HL-60 (cell line): Measurements from ENCODE around the gene CORO1C.
A peak's percentile ranks its signal among the peaks of the same experiment; 100 is the strongest.

ENCODE experiments used
- DNase-seq, 2 experiments: peaks; one replicate each; pipeline ENCODE4 v3.0.0-alpha.2; 2010 to 2020; ENCODE audit warnings: low read depth in 1 of 2, low spot score in 1 of 2
- H3K27ac ChIP-seq: fragments of 250-450 bp; sonication (Bioruptor Pico); replicated peaks from 2 replicates; pipeline ENCODE4 v1.5.1; 2020; ENCODE audit warnings: mild to moderate bottlenecking, moderate library complexity
- H3K27me3 ChIP-seq: fragments of 250-450 bp; sonication (Bioruptor Pico); 2 replicates; pipeline ENCODE4 v1.5.1; 2021; ENCODE audit warnings: mild to moderate bottlenecking, moderate library complexity; ENCODE audit not compliant: insufficient read depth, poor library complexity, severe bottlenecking
- H3K4me3 ChIP-seq: replicated peaks from 2 replicates; pipeline ENCODE4 v1.5.1; 2011; ENCODE audit warnings: mild to moderate bottlenecking, control low read depth, low read length; ENCODE audit not compliant: insufficient read depth
- GABPA ChIP-seq: IDR thresholded peaks from 2 replicates; pipeline ENCODE4 v1.6.1; 2012; ENCODE audit warnings: low read depth
- POLR2AphosphoS5 ChIP-seq: IDR thresholded peaks from 2 replicates; pipeline ENCODE4 v1.6.1; 2012; ENCODE audit warnings: low read depth
- SPI1 ChIP-seq: IDR thresholded peaks from 2 replicates; pipeline ENCODE4 v1.6.1; 2012; ENCODE audit warnings: low read depth, mild to moderate bottlenecking, borderline replicate concordance
- TF ChIP-seq, protein P1 (sequence below): IDR thresholded peaks from 2 replicates; pipeline ENCODE4 v1.6.1; 2012; ENCODE audit warnings: low read depth; ENCODE audit not compliant: insufficient replicate concordance
- TF ChIP-seq, protein P2 (sequence below): IDR thresholded peaks from one replicate; pipeline ENCODE4 v1.5.1; 2011; ENCODE audit warnings: low read length, control low read depth, inconsistent platforms; ENCODE audit not compliant: insufficient read depth

CORO1C gene

DNA sequence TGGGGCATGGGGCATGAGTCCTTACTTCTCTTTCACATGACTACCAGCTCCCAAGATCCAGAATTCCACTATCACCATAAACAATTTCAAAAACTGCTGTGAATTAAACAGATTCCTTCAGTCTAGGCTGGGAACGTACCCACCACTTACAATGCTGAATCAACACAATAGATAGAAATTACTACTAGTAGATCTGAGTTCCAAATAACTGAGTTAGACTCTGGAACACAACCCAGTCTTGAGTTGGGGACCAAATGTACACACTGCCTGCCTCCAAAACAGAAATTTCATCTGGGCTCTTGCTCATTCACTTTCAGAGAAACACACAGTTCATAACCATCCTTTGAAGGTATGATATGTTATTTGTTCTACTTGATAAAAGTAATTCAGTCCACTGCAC, 8.9 kb downstream of the CORO1C start:
- peak overlapping the region; percentile 59 for H3K27ac ChIP-seq
- no peaks in the 10 kb centered on the region for H3K27me3 ChIP-seq
- no peak overlapping the region for H3K4me3 ChIP-seq
- TF ChIP-seq GABPA: no peak
- TF ChIP-seq POLR2AphosphoS5: no peak
- TF ChIP-seq, protein P1, sequence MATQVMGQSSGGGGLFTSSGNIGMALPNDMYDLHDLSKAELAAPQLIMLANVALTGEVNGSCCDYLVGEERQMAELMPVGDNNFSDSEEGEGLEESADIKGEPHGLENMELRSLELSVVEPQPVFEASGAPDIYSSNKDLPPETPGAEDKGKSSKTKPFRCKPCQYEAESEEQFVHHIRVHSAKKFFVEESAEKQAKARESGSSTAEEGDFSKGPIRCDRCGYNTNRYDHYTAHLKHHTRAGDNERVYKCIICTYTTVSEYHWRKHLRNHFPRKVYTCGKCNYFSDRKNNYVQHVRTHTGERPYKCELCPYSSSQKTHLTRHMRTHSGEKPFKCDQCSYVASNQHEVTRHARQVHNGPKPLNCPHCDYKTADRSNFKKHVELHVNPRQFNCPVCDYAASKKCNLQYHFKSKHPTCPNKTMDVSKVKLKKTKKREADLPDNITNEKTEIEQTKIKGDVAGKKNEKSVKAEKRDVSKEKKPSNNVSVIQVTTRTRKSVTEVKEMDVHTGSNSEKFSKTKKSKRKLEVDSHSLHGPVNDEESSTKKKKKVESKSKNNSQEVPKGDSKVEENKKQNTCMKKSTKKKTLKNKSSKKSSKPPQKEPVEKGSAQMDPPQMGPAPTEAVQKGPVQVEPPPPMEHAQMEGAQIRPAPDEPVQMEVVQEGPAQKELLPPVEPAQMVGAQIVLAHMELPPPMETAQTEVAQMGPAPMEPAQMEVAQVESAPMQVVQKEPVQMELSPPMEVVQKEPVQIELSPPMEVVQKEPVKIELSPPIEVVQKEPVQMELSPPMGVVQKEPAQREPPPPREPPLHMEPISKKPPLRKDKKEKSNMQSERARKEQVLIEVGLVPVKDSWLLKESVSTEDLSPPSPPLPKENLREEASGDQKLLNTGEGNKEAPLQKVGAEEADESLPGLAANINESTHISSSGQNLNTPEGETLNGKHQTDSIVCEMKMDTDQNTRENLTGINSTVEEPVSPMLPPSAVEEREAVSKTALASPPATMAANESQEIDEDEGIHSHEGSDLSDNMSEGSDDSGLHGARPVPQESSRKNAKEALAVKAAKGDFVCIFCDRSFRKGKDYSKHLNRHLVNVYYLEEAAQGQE: no peak
- TF ChIP-seq, protein P2, sequence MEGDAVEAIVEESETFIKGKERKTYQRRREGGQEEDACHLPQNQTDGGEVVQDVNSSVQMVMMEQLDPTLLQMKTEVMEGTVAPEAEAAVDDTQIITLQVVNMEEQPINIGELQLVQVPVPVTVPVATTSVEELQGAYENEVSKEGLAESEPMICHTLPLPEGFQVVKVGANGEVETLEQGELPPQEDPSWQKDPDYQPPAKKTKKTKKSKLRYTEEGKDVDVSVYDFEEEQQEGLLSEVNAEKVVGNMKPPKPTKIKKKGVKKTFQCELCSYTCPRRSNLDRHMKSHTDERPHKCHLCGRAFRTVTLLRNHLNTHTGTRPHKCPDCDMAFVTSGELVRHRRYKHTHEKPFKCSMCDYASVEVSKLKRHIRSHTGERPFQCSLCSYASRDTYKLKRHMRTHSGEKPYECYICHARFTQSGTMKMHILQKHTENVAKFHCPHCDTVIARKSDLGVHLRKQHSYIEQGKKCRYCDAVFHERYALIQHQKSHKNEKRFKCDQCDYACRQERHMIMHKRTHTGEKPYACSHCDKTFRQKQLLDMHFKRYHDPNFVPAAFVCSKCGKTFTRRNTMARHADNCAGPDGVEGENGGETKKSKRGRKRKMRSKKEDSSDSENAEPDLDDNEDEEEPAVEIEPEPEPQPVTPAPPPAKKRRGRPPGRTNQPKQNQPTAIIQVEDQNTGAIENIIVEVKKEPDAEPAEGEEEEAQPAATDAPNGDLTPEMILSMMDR: no peak
- no peak for TF ChIP-seq SPI1
- no peak for DNase-seq

DNA sequence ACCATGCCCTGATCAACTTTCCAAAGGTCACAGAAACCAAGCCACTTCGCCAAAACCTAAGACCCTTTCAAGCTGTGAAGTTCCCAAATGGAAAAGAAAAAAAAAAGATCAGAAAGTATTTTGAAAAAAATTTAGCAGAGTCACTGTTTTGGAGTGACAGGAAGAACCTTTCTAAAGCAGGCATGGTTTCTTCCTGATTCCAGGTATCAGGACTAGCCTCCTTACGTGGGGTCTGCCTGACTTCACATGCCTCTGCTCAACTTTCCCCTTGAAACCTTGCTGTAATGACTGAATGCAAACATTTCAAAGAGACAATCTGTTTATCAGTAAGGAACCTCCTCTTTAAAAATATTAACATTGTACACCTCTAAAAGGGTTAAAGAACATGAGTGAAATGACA, 9.5 kb downstream of the CORO1C start:
- no peak overlapping the region; the same call in 1 of the 2 replicates for H3K27ac ChIP-seq
- H3K4me3 ChIP-seq: no peak overlapping the region
- no peak for TF ChIP-seq POLR2AphosphoS5
- TF ChIP-seq, protein P2: no peak
- no peak for TF ChIP-seq SPI1
- TF ChIP-seq, protein P1: no peak
- TF ChIP-seq GABPA: no peak
- H3K27me3 ChIP-seq: no peaks in the 10 kb centered on the region
- no peak for DNase-seq

DNA sequence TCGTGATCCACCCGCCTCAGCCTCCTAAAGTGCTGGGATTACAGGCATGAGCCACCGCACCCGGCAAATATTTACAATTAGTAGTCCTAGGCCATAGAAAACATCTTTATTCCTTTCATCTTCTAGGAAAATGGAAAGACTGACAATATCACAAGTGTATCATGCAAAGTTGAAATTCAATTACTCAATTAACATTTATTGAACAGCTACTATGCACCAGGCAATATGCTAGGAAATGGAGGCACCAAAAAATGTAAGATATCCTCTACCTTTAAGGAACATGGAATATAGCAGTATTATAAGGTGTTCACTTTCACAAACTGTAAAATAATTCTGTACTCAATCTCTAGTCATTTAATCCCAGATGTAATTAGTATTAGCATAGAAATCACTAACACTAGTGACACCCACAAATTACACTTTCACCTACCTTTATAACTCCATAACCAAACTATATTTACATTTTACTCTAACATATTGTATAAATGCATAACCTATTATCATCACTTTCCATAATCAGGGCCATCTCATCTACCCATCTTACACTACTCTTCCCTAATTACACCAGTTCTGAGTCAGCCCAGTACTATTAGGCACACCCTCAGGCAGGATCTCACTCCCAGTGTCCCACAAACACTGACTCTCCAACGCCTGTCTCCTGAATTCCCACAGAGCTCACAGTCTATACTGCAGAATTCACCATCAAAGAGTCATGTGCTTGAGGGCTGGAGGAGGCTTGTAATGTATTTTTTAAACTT, 10.4 kb downstream of the CORO1C start:
- no peak for DNase-seq
- TF ChIP-seq, protein P2: no peak
- TF ChIP-seq SPI1 (no peak), GABPA (no peak), POLR2AphosphoS5 (no peak)
- TF ChIP-seq, protein P1: no peak
- H3K27me3 ChIP-seq: no peaks in the 10 kb centered on the region
- no peak overlapping the region for H3K27ac ChIP-seq
- H3K4me3 ChIP-seq: no peak overlapping the region
